ENCODE measurements around the gene SUGT1. TPM values are rescaled to one million over a fixed set of nuclear protein-coding genes. Genes with fewer than 3 reads are reported as not detected.

The SUGT1 gene
- total and polyA plus RNA-seq, 2 experiments from 2014 or later = 61.3 to 172 TPM

DNA sequence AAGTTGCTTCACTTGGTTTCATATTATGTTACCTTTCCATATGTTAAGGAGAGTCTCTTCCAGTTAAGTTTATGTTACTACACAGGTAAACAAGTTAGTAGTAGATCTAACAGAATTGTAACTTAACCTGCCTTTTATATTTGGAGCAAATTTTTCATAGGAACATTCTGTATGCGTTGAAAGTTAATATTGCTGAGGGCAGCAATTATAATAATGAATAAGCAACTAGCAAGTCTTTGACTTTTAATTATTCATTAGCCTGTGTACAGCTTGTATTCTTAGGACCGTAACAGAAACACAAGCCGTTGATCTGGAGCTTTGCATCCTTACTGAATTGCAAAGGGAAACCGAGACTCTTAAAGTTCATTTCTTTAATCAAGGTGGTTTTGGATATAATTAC, 11.6 kb downstream of the SUGT1 start:
- Histone ChIP-seq H3K27me3 (ENCODE audit: insufficient read depth) (no peaks in the 10 kb centered on the region), H4K20me1 (replicated peaks; ENCODE audit: insufficient read depth) (no peaks in the 10 kb centered on the region), H3F3A (replicated peaks; ENCODE audit: low read depth) (no peaks in the 10 kb centered on the region), H2AFZ (no peak overlapping the region), H3K27ac (ENCODE audit: low read depth) (no peak overlapping the region), H3K4me2 (no peak overlapping the region), H3K4me3 (no peak overlapping the region), H3K9me2 (ENCODE audit: insufficient read depth) (no peaks in the 10 kb centered on the region), H3K79me2 (replicated peaks; ENCODE audit: insufficient read depth) (0 out of 2 replicates have a peak, but pooled peaks cover 2% of the 10 kb centered on the region), H3K36me3 (ENCODE audit: insufficient read depth) (peaks cover 44% of the 10 kb centered on the region), H3K4me1 (ENCODE audit: insufficient read depth) (no peaks in the 10 kb centered on the region)
- Mint-ChIP-seq H3K4me3 (no peak overlapping the region), H3K36me3 (ENCODE audit: low read depth) (peaks cover 72% of the 10 kb centered on the region; the same call in 2 of the 3 replicates), H3K9me3 (no peaks in the 10 kb centered on the region), H3K27ac (no peak overlapping the region), H3K4me1 (peaks cover 2% of the 10 kb centered on the region; the same call in 2 of the 3 replicates), H3K27me3 (ENCODE audit: insufficient read depth, low read depth, poor library complexity) (no peaks in the 10 kb centered on the region)
- DNase-seq (ENCODE audit: low spot score) (no peak), ATAC-seq (no peak)
- no peak for TF ChIP-seq EZH2phosphoT487 (IDR thresholded peaks at IDR 0.05; ENCODE audit: unreplicated experiment)
- TF ChIP-seq POLR2AphosphoS5 (IDR thresholded peaks at IDR 0.05; ENCODE audit: low read depth) = no peak
- TF ChIP-seq JUNB (IDR thresholded peaks at IDR 0.05; ENCODE audit: unreplicated experiment) = no peak
- no peak for TF ChIP-seq ZNF114 (CRISPR knock-in tag; IDR thresholded peaks at IDR 0.05)
- TF ChIP-seq, protein P1, sequence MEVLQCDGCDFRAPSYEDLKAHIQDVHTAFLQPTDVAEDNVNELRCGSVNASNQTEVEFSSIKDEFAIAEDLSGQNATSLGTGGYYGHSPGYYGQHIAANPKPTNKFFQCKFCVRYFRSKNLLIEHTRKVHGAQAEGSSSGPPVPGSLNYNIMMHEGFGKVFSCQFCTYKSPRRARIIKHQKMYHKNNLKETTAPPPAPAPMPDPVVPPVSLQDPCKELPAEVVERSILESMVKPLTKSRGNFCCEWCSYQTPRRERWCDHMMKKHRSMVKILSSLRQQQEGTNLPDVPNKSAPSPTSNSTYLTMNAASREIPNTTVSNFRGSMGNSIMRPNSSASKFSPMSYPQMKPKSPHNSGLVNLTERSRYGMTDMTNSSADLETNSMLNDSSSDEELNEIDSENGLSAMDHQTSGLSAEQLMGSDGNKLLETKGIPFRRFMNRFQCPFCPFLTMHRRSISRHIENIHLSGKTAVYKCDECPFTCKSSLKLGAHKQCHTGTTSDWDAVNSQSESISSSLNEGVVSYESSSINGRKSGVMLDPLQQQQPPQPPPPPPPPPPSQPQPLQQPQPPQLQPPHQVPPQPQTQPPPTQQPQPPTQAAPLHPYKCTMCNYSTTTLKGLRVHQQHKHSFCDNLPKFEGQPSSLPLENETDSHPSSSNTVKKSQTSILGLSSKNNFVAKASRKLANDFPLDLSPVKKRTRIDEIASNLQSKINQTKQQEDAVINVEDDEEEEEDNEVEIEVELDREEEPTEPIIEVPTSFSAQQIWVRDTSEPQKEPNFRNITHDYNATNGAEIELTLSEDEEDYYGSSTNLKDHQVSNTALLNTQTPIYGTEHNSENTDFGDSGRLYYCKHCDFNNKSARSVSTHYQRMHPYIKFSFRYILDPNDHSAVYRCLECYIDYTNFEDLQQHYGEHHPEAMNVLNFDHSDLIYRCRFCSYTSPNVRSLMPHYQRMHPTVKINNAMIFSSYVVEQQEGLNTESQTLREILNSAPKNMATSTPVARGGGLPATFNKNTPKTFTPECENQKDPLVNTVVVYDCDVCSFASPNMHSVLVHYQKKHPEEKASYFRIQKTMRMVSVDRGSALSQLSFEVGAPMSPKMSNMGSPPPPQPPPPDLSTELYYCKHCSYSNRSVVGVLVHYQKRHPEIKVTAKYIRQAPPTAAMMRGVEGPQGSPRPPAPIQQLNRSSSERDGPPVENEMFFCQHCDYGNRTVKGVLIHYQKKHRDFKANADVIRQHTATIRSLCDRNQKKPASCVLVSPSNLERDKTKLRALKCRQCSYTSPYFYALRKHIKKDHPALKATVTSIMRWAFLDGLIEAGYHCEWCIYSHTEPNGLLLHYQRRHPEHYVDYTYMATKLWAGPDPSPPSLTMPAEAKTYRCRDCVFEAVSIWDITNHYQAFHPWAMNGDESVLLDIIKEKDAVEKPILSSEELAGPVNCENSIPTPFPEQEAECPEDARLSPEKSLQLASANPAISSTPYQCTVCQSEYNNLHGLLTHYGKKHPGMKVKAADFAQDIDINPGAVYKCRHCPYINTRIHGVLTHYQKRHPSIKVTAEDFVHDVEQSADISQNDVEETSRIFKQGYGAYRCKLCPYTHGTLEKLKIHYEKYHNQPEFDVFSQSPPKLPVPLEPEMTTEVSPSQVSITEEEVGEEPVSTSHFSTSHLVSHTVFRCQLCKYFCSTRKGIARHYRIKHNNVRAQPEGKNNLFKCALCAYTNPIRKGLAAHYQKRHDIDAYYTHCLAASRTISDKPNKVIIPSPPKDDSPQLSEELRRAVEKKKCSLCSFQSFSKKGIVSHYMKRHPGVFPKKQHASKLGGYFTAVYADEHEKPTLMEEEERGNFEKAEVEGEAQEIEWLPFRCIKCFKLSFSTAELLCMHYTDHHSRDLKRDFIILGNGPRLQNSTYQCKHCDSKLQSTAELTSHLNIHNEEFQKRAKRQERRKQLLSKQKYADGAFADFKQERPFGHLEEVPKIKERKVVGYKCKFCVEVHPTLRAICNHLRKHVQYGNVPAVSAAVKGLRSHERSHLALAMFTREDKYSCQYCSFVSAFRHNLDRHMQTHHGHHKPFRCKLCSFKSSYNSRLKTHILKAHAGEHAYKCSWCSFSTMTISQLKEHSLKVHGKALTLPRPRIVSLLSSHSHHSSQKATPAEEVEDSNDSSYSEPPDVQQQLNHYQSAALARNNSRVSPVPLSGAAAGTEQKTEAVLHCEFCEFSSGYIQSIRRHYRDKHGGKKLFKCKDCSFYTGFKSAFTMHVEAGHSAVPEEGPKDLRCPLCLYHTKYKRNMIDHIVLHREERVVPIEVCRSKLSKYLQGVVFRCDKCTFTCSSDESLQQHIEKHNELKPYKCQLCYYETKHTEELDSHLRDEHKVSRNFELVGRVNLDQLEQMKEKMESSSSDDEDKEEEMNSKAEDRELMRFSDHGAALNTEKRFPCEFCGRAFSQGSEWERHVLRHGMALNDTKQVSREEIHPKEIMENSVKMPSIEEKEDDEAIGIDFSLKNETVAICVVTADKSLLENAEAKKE (CRISPR knock-in tag; IDR thresholded peaks at IDR 0.05) = no peak
- no peak for TF ChIP-seq ZNF331 (CRISPR knock-in tag; IDR thresholded peaks at IDR 0.05; ENCODE audit: low read depth)

DNA sequence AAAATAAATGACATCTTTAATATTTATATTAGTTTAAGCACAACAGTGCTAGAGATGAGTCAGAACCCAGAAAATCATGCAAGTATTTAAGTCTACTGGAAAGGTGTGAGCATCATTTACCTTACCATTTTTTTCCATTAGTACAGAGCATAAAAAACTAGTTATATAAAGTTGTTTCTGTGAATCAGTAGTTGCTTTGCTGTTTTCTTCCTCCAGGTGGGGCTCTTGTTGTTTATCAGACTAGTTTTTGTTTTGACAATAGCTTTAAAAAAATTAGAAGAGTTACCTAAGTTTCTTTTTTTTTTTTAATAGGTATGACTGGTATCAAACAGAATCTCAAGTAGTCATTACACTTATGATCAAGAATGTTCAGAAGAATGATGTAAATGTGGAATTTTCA, 12.7 kb downstream of the SUGT1 start:
- Histone ChIP-seq H3K79me2 (replicated peaks; ENCODE audit: insufficient read depth) (peaks cover under 1% of the 10 kb centered on the region; the same call in 1 of the 2 replicates), H3K27ac (ENCODE audit: low read depth) (no peak overlapping the region), H3K9me2 (ENCODE audit: insufficient read depth) (no peaks in the 10 kb centered on the region), H3K36me3 (ENCODE audit: insufficient read depth) (peaks cover 37% of the 10 kb centered on the region; the same call in 1 of the 2 replicates), H3K4me2 (no peak overlapping the region), H3K4me3 (no peak overlapping the region), H4K20me1 (replicated peaks; ENCODE audit: insufficient read depth) (no peaks in the 10 kb centered on the region), H3K4me1 (ENCODE audit: insufficient read depth) (no peaks in the 10 kb centered on the region), H3F3A (replicated peaks; ENCODE audit: low read depth) (no peaks in the 10 kb centered on the region), H3K27me3 (ENCODE audit: insufficient read depth) (no peaks in the 10 kb centered on the region), H2AFZ (no peak overlapping the region)
- DNase-seq (ENCODE audit: low spot score) = peak; percentile 50
- TF ChIP-seq, protein P2, sequence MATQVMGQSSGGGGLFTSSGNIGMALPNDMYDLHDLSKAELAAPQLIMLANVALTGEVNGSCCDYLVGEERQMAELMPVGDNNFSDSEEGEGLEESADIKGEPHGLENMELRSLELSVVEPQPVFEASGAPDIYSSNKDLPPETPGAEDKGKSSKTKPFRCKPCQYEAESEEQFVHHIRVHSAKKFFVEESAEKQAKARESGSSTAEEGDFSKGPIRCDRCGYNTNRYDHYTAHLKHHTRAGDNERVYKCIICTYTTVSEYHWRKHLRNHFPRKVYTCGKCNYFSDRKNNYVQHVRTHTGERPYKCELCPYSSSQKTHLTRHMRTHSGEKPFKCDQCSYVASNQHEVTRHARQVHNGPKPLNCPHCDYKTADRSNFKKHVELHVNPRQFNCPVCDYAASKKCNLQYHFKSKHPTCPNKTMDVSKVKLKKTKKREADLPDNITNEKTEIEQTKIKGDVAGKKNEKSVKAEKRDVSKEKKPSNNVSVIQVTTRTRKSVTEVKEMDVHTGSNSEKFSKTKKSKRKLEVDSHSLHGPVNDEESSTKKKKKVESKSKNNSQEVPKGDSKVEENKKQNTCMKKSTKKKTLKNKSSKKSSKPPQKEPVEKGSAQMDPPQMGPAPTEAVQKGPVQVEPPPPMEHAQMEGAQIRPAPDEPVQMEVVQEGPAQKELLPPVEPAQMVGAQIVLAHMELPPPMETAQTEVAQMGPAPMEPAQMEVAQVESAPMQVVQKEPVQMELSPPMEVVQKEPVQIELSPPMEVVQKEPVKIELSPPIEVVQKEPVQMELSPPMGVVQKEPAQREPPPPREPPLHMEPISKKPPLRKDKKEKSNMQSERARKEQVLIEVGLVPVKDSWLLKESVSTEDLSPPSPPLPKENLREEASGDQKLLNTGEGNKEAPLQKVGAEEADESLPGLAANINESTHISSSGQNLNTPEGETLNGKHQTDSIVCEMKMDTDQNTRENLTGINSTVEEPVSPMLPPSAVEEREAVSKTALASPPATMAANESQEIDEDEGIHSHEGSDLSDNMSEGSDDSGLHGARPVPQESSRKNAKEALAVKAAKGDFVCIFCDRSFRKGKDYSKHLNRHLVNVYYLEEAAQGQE (IDR thresholded peaks at IDR 0.05; ENCODE audit: unreplicated experiment) = no peak
- TF ChIP-seq, protein P3, sequence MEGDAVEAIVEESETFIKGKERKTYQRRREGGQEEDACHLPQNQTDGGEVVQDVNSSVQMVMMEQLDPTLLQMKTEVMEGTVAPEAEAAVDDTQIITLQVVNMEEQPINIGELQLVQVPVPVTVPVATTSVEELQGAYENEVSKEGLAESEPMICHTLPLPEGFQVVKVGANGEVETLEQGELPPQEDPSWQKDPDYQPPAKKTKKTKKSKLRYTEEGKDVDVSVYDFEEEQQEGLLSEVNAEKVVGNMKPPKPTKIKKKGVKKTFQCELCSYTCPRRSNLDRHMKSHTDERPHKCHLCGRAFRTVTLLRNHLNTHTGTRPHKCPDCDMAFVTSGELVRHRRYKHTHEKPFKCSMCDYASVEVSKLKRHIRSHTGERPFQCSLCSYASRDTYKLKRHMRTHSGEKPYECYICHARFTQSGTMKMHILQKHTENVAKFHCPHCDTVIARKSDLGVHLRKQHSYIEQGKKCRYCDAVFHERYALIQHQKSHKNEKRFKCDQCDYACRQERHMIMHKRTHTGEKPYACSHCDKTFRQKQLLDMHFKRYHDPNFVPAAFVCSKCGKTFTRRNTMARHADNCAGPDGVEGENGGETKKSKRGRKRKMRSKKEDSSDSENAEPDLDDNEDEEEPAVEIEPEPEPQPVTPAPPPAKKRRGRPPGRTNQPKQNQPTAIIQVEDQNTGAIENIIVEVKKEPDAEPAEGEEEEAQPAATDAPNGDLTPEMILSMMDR (conservative IDR thresholded peaks at IDR 0.05; ENCODE audit: low read depth in 2 of 2) = peak in 1 of 2 experiments; percentile 83; a peak in 3 of 4 replicates
- no peak for TF ChIP-seq POLR2AphosphoS5 (IDR thresholded peaks at IDR 0.05; ENCODE audit: low read depth)
- Mint-ChIP-seq H3K9me3 (no peaks in the 10 kb centered on the region), H3K36me3 (ENCODE audit: low read depth) (peaks cover 67% of the 10 kb centered on the region; the same call in 2 of the 3 replicates), H3K4me1 (peaks cover 2% of the 10 kb centered on the region; the same call in 2 of the 3 replicates), H3K27ac (no peak overlapping the region), H3K27me3 (ENCODE audit: insufficient read depth, low read depth, poor library complexity) (no peaks in the 10 kb centered on the region), H3K4me3 (no peak overlapping the region)
- no peak for ATAC-seq

Data from GM23338 (cell line).